Measurements from ENCODE around the gene LRMDA.

Gene LRMDA

GRCh38 chr10:76002262-76002854 lies 570.9 kb downstream of the LRMDA start:
- no peak for TF ChIP-seq CTCF (conservative IDR thresholded peaks at IDR 0.05; ENCODE audit: low read depth, low read length)
- DNase-seq (ENCODE audit: low read depth) = no peak
- H3K4me3 ChIP-seq (ENCODE audit: low read length) = no peak overlapping the region

- no peak overlapping the region for H3K4me3 ChIP-seq (ENCODE audit: low read length)
- no peak for DNase-seq (ENCODE audit: low read depth)
- no peak for TF ChIP-seq CTCF (conservative IDR thresholded peaks at IDR 0.05; ENCODE audit: low read depth, low read length)
Measured at GRCh38 chr10:76007667-76008181, 576.3 kb downstream of the LRMDA start.

- H3K4me3 ChIP-seq (ENCODE audit: low read length) = no peak overlapping the region
- TF ChIP-seq CTCF (conservative IDR thresholded peaks at IDR 0.05; ENCODE audit: low read depth, low read length) = no peak
- DNase-seq (ENCODE audit: low read depth) = no peak
Measured at GRCh38 chr10:76009531-76009930, 578.1 kb downstream of the LRMDA start.

GRCh38 chr10:76010703-76011102 lies 579.3 kb downstream of the LRMDA start:
- DNase-seq (ENCODE audit: low read depth) = no peak
- no peak for TF ChIP-seq CTCF (conservative IDR thresholded peaks at IDR 0.05; ENCODE audit: low read depth, low read length)
- H3K4me3 ChIP-seq (ENCODE audit: low read length) = no peak overlapping the region

GRCh38 chr10:76012716-76013327 lies 581.4 kb downstream of the LRMDA start:
- peak; percentile 61 for TF ChIP-seq CTCF (conservative IDR thresholded peaks at IDR 0.05; ENCODE audit: low read depth, low read length)
- DNase-seq (ENCODE audit: low read depth) = peak; percentile 86

GRCh38 chr10:76015245-76015644 lies 583.8 kb downstream of the LRMDA start:
- no peak overlapping the region for H3K4me3 ChIP-seq (ENCODE audit: low read length)
- no peak for TF ChIP-seq CTCF (conservative IDR thresholded peaks at IDR 0.05; ENCODE audit: low read depth, low read length)
- DNase-seq (ENCODE audit: low read depth) = no peak

More at GRCh38 chr10:76012716-76013327, 581.4 kb downstream of the LRMDA start:
- no peak overlapping the region for H3K4me3 ChIP-seq (ENCODE audit: low read length)
